NCI-H2081 (cell line): ENCODE data around the gene JOSD1.

Experiments
- DNase-seq, 2 experiments: peaks; one replicate each; lab custom pipeline; 2025; lab: John Stamatoyannopoulos, UW

The JOSD1 gene

DNA sequence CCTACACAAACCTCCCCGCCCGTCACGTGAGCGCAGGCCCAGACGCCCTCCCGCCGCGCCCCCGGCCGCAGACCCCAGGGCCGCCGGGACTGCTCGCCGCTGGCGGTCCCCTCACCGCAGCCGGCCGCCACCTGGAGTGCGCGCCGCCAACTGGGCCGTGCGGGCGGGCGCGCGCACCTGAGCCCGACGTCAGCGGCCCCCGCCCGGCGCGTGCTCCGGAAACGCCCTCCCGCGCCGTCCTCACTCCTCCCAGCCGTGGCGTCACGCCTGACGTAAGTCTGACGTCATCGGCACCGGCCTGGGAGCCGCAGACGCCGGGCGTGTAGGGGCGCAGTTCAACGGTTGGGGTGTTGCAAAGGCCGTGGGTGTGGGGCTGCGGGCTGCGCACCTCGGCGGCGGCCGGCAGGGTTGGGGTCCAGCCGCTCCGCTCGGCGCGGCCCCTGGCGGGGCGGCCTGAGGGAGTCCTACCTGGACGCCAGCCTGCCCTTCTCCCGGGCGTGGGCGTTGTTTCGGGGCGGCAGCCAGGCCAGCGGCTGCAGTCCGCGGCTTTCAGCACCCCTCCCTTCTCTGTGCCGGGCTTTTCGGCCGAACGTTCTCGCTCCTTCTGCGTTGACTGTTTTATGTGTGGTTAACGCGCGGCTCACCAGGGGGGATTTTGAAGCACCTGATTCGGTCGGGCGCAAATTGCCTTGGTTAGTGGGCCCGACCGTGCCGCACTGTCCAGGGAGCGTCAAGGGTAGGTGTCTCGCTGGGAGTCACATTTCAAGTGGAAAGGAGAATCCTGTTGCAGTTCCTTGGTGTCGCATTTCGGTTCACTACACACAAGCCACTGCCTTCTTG lies at the start of gene JOSD1:
JOSD1 (minus strand) TSS at position 155 of the 840 bp plus-strand sequence. CDS start 956 bp downstream, outside the sequence.
- peak; percentile 88 to 90 for DNase-seq

DNA sequence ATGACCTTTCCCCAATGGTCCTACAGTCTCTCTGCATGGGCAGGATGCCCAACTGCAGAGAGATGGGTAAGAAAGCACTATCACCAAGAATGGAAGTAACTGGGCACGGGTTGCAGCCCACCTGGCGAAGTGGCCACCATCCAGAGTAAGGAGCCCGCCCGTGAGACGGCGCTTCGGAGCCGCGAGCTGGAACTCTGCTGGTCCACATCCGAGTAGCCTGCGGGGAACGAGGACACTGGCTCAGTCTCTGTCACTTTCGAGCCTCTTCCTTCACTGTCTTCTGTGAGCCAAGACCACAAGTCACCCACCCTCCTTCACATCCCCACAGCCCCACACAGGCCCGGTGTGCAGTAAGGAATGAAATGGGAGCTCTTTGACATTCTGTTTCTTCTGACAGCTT lies 49.4 kb upstream of the JOSD1 start:
- DNase-seq, result no peak

DNA sequence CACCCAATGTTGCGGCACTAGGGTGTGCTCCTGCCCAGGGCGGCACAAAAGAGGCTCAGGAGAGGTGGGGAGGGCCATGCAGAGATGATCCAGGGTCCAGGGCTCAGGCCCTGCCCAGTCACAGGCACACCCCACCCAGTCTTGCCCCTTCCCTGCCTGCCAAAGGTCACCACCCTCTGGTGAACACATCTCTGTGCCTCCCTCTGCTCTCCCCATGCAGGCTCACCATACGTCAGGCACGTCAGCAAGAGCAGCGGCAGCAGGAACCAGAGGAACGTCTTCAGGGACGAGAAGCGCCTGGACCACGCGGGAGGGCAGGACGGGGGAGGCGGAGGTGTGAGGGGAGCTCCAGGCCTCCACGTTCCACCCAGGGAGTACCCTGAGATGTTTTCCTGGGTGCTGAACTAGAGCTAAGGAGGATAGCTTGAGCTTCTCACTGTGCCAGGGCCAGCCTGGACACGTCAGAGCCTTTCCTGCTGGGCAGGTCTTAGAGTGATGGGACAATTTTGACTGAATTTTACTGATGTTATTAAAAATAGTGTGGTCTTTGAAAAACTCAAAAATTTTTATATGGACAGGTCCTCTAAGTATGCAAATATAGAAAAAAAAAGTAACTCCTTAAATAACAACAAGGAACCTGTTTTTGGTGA lies 47.9 kb upstream of the JOSD1 start:
- no peak for DNase-seq

DNA sequence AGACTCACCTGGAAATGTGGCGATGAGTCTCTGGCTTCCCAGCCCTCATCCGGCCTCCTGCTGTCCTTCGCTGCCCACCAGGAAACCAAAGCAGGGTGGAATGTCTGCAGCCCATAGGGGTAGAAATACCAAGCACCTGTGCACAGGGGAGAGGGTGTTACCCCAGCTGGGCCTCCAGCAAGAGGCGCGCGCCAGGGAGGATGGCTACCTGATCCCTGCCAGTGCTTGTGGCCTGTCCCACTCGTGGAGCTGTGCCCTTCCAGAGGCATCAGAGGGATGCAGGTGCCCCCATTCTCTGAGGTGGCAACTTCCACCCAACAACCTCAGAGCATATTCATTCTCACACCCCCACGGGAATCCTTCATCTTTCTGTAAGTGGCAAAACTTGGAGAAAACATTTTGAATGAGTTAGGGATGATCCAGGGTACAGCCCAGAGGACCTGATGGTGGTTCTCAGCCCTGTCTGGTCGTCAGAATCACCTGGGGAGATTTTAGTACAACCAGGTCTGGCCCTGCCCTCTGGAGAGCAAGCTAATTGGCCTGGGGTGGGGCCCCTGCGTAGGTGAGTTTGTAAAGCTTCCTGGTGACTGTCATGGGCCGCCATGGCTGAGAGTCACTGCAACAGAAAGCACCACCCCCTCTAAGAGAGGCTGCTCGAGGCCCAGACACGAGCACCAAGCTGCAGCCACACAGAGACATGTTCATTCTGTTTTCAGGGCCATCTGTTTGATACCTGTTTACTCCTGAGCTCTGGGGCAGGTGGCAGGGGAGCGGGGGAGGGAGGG lies 45.1 kb upstream of the JOSD1 start:
- DNase-seq, result no peak

DNA sequence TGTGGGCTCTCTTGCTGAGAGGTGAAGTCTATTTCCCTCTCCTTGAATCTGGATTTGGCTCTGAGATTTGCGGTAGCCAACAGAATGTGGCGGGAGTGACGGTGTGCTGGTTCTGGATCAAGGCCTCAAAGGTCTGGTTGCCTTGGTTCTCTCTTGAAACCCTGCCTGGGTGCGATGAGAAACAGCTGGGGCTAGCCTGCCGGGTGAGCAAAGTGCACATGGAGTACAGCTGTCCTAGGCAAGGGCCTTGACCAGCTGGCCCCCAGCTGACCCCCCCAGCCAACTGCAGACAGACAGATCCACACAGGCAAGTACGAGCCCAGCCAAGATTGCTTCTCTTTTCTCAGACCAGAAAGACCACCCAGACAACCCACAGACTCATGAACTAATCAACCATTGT lies 44.2 kb upstream of the JOSD1 start:
- no peak for DNase-seq

DNA sequence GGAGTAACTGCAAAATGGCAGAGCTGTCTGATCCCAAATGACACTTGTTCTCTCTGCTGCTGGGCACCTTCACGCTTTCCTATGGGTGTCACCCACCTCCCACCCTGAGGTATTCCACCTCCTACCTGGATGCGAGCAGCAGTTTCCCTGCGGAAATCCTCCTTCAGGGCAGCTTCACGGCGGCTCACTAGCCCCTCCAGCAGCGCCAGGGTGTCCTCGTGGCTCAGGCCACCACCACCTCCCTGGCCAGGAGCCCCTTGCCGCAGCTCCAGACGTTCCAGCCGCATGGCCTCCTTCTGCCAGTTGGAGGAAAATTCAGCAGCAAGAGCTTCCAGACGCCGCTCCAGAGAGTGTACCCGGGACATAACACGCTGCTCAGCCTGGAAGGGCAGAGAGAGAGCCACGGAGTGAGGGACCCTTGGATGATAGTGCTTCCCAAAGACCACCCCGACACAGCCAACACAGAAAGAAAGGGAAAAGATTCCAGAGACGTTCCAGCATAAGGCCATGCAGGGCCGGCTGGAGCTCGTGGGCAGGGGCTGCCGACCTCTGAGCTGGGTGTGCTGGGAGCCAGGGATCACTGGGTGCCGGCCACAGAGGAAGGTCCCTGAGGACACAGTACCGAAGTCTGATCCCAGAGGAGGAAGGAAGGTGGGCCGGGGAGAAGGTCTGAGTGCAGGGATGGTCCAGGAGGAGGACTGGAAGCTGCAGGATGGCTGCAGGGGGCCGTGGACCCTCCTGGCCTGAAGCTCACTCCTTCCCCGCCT lies 41.6 kb upstream of the JOSD1 start:
- DNase-seq, result no peak

DNA sequence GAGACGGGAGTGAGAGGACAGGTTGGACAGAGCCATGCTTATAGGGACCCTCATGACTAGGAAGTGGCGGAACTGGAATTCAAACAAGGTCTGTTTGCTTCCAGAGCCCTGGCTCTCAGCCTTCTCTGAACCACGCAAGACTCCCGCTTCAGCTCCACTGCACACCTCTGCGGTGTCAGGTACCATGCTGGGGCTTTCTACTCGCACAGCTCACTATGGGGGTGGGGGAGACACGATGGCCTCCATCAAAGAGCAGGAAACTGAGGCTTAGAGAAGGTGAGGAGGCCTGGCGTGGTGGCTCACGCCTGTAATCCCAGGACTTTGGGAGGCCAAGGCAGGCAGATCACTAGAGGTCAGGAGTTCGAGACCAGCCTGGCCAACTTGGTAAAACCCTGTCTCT lies 40.8 kb upstream of the JOSD1 start:
- no peak for DNase-seq

DNA sequence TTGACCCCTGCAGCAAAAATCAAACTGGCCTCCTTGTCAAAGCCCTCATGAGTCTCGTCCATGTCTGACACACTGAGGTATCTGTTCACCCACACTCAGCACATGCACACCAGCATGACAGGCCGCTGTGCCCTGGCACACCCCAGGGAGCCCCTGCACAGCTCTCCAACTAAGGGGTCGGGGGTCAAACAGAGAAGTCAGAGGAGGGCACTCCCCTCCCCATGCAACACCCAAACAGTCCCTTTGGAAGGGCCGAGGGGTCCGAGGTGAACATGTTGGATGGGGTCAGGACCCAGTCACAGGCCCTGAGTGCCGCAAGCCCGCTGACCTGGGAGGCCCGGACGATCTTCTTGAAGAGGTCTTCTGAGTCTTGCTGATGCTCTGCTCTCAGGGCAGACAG lies 40.4 kb upstream of the JOSD1 start:
- DNase-seq, result no peak

DNA sequence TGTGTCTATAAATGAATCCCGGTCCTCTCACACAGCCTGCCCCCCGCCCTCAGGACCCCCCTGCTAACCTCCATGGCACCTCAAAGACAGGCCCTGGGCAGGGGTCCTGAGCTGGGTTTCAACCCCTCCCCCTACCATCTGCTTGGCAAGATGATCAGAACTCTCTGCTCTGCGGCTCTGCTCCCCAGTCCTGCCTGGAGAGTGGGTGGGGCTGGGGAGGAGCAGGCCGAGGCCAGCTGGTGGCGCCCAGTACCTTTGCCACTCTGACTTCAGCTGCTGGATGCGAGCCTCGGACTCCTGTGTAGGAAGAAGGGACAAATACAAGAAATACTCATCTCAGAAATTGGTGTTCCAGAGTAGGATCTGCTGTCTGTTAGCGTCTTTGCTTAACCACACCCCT lies 40.0 kb upstream of the JOSD1 start:
- no peak for DNase-seq

DNA sequence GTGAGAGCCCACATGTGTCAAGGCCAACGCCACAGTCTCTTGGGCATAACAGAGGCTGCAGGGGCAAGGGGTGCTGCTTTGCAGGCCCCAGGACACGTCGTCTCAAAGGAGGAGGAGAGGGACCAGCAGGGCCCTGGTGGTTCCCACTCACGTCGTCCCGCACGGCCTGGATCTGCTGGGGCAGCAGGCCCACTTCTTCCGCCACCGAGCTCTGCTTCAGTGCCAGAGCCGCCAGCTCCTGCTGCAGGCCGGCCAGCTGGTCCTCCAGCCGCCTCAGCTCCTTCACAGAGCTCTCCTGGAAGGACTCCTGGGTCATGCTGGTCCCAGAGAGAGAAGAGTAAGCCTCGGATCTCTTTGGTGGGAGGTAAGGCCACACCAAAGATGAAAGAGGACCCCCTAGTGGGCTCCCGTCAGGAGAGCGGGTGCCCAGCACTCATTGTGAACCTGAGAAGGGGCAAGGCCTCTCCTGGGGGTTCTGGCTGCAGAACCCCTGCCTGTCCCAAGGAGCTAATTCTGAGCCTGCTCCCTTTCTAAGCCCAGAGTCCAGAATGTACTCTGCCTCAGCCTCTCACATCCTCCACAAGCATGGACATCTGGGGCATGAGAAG lies 39.5 kb upstream of the JOSD1 start:
- no peak for DNase-seq

DNA sequence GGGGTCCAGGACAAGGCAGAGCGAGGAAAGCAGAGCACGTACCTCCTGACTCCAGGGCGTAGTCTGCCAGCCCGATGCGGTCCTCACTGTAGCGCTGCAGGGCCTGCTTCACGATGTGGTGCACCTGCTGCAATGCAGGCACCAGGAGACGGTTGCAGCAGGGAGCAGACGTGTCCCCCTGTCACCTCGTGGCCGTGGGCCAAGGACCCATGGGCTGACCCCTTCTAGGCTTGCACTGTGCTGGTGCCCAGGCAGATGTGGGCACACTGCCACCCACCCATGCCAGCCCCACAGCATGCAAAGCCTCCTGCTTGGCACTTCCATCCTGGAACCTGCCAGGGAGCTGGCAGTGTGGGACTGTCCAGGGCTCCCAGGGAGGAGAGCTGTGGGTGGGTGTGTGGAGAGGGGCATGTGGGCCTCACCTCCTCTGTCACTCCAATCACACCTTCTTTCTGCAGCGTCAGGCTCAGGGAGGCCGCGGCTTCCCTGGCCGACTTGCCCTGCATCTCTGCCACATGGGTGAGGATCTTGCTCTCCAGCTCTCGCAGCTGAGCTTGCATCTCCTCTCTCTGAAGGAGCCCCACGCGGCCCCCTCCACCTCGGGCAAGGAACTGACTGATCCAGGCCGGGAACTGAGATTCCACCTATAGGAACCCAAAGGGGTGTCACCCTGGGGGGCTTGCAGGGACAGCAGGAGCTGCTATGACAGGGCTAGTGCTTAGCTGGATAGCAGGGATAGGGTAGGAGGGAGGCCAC lies 38.7 kb upstream of the JOSD1 start:
- no peak for DNase-seq

DNA sequence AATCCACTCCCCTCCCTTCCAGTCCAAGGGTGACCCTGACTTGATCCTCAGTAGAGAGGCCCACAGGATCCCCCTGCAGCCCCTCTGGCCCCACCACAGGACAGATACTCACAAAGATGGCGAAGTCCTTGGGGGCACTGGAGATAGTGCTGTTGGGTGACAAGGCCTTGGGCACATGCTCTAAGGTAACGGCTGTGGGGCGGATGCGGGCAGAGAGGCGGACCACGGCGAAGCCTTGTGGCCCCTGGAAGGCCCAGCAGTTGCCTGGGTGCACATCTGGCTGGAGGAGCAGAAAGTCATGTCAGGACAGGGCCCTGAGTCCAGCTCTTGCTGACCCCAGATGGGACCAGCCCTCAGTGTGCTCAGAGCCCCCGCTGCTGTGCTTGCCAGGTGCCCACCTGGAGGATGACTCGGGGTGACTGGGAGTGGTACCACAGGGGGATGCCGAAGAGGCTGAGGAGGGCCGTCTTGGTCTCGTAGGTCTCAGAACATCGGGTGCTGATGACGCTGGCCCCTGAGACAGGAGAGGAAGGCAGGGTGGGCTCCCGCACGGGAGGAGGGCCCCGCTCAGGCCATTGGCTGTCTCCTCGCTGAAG lies 37.8 kb upstream of the JOSD1 start:
- no peak for DNase-seq

DNA sequence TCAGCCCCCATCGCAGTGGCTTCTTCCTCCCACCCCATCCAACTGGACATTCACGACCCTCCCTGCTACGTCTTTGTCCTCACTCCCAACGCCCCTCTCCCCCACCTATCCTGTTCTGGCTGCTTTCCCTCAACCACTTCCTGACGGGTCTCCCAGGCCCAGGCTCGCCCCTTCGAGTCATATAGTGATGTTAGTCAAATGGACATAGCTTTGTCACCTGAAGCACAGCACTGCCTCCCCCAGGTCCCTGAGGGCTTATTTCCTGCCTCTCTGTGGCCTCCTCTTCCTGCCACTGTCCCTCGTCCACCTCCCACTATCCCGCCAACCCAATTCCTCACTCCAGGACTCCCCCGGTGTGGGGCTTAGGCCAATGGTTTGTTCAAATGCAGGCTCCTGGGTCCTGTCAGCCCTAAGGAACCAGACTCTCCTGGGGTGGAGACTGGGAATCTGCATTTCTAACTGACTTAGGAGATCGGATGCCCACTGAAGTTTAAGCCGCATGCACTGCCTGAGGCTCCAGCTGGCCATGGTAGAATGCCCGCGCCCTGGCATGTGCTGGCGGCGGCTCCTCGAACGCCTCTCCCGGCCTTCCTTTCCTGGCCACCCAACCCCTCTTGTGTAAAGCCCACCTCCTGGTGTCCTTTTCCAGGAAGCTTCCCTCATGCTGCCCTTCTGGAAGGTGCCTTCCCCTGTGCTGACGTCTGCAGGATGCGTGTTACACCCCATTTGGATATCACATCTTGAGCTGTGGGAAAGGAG lies 36.7 kb upstream of the JOSD1 start:
- no peak for DNase-seq

DNA sequence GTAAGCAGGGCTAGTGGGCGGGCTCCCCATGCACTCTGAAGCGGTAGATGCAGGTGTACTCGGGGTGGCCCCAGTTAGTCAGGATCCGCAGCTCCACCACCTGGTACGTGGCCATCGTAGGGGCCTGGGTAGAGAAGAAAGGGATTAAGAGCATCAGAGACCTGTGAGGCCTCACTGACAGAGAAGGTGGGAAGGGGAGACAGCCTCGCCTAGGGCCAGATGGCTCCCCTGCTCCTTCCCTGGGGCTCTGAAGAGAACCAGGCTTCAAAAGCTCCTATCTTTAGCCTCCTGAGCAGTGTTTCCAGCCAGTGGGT lies 35.5 kb upstream of the JOSD1 start:
- no peak for DNase-seq

DNA sequence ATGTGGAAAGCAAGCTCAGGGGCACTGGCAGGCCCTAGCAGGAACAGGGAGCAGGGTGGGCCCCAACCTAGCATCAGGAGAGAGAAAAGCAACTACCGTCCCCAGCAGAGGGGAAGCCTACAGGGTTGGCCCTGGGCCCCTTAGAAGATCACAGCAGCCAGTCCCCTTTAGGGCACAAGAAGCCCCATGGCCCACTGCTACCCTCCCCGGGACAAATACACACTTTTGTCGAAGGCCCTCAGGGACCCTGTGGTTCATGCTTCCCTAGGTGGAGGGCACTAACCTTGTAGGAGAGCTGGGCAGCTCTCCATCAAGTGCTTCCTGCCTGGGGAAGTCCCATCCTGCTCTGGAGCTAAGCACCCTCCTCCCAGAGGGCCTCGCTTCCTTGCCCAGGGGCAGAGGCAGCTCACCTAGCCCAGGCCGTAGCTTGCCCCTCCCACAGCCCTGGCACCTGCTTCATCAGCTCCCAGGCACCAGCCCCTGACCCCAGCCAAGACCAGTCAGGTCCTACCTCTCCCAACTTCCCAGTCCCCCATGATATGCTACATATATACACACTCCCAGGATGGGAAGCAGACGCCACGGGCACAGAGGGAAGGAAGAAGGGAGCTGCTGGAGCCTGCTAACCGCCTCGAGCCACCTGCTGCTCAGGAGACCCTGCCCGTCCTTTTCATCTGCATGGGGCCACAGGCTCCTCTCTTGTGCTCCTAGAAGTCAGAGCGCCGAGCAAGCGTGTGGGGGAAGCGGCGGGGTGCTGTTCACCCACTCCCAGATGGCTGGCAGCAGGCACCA lies 34.9 kb upstream of the JOSD1 start:
- no peak for DNase-seq

DNA sequence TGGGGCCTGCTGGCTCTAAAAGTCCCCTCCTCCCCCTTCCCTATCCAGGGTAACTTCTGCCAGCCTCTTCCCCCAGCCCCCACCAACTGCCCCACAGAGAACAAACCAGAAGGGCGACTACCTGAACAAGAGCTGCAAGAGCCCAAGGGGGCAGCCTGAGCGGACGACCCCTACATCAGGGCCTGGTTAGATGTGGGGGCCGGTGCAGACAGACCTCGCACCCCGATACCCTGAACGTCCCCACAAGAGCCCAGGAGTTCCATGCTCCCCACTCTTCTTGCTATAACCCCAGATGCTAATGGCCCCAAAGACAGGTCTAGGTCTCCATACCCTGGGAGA lies 34.4 kb upstream of the JOSD1 start:
- no peak for DNase-seq

DNA sequence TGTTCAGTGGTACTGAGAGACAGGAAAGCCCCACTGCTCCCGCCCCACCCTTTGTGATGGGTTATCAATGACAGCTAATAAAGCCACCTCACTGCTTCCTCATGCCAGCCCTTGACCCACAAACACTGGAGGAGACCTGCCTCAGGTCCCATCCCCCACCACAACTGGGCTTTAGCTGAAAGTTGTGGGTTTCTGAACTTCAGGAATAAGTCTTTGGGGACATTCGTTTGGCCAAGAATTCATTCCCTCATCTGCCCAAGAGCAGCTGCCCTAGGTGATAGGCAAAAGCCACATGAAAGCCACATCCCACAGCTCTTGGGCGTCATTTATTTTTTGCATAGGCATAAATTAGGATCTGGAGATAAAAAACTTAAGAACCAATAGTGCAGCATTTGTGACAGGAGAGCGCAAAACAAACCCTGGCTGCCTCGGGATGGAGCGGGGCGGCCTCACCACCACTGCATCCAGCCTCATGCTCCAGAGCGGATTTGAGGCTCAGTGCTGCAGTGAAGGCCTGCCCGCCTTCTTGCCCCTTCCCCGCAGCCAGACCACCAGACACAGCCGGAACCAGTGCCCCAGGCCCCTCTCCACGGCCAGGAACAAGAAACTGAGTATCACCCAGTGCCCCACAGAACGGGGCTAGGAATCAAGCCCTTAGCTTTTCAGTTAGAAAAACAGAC lies 33.8 kb upstream of the JOSD1 start:
- no peak for DNase-seq

DNA sequence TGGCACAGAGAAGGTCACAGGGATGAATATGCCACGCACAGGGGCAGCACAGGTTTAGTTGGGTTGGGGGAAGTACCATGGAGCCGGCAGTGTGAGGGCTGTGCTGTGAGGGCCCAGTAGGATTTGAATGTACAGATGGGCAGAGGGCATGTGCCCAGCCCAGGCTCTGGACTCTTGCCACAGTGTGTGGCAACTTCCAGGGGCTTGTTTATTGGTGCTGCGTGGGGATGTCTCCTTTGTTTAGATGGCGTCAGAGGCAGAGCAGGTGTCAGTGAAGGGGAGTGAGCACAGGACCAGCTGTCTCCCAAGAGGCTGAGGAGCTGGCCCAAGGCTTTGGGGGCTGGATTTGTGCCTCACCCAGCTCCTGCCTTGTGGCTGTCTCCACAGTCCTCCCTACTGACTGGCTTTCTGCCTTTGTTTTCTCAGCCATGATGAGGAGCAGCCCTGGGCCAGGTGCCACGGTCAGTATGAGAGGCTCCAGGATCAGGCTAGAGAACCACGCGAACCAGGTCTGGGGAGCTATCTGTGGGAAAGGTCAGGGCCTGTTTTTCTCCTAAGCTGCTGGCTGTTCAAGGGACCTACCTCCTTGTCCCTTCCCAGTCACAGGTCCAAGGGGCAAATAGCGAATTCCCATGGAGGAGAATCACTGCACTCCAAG lies 33.1 kb upstream of the JOSD1 start:
- DNase-seq, result peak in 1 of 2 experiments; percentile 17
